ENCODE results near the gene SLC7A14. TPM values are rescaled to one million over a fixed set of nuclear protein-coding genes. Genes with fewer than 3 reads are reported as not detected.
A peak's percentile ranks its signal among the peaks of the same experiment; 100 is the strongest.

Gene SLC7A14
- total and polyA plus RNA-seq, 2 of the 13 experiments (the other 11 are each of a cell fraction or from before 2014, with no cell fraction given): not detected

DNA sequence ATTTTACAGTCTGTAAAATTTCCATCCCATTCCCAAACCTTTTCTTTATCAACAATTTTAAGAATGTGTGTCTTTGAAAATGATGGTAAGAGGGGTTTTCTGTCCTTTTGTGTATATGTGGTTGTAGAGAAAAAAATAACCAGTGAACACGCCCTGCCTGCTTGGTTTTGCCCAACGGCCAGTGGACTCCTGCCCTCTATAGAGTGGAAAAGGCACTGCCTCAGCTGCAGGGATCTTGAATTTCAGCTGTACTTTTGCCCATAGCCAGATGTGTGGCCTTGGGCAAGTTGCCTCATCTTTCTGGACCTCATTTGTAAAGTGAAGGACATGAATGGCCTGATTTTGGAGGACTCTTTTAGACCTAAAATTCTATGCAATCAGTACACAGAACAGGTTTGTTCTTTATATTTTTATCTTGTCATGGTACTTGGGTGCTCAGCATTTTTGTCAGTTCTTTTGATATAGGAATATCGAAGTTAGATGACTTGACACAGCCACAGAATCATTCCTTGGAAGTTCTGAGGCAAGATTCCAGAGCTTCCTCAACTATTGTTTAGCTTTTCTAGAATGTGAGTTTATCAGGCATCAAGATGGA lies 86.2 kb downstream of the SLC7A14 start (continued):
- TF ChIP-seq, protein P1, sequence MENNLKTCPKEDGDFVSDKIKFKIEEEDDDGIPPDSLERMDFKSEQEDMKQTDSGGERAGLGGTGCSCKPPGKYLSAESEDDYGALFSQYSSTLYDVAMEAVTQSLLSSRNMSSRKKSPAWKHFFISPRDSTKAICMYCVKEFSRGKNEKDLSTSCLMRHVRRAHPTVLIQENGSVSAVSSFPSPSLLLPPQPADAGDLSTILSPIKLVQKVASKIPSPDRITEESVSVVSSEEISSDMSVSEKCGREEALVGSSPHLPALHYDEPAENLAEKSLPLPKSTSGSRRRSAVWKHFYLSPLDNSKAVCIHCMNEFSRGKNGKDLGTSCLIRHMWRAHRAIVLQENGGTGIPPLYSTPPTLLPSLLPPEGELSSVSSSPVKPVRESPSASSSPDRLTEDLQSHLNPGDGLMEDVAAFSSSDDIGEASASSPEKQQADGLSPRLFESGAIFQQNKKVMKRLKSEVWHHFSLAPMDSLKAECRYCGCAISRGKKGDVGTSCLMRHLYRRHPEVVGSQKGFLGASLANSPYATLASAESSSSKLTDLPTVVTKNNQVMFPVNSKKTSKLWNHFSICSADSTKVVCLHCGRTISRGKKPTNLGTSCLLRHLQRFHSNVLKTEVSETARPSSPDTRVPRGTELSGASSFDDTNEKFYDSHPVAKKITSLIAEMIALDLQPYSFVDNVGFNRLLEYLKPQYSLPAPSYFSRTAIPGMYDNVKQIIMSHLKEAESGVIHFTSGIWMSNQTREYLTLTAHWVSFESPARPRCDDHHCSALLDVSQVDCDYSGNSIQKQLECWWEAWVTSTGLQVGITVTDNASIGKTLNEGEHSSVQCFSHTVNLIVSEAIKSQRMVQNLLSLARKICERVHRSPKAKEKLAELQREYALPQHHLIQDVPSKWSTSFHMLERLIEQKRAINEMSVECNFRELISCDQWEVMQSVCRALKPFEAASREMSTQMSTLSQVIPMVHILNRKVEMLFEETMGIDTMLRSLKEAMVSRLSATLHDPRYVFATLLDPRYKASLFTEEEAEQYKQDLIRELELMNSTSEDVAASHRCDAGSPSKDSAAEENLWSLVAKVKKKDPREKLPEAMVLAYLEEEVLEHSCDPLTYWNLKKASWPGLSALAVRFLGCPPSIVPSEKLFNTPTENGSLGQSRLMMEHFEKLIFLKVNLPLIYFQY (CRISPR knock-in tag; IDR thresholded peaks at IDR 0.05; ENCODE audit: borderline replicate concordance): no peak
- TF ChIP-seq KDM3A (CRISPR knock-in tag; IDR thresholded peaks at IDR 0.05; ENCODE audit: low read depth) (no peak), RBM22 (optimal IDR thresholded peaks at IDR 0.05; ENCODE audit: low read length) (no peak), GTF2F1 (IDR thresholded peaks at IDR 0.05; ENCODE audit: low read length) (no peak), ATF7-NPFF (CRISPR knock-in tag; IDR thresholded peaks at IDR 0.05; ENCODE audit: low read depth) (no peak), FOXA3 (CRISPR knock-in tag; IDR thresholded peaks at IDR 0.05) (peak; percentile 49), ZNF10 (CRISPR knock-in tag; IDR thresholded peaks at IDR 0.05; ENCODE audit: borderline replicate concordance, low read depth) (no peak), ZNF589 (CRISPR knock-in tag; conservative IDR thresholded peaks at IDR 0.05) (no peak), IRX3 (CRISPR knock-in tag; IDR thresholded peaks at IDR 0.05; ENCODE audit: borderline replicate concordance, low read depth) (no peak), ZNF354B (CRISPR knock-in tag; IDR thresholded peaks at IDR 0.05) (no peak), ZNF124 (CRISPR knock-in tag; IDR thresholded peaks at IDR 0.05) (no peak), HCFC1 (IDR thresholded peaks at IDR 0.05; ENCODE audit: low read depth, low read length) (no peak), EP300 (IDR thresholded peaks at IDR 0.05; ENCODE audit: low read depth in 2 of 2, low read length in 2 of 2) (no peak), EP300 (CRISPR knock-in tag; IDR thresholded peaks at IDR 0.05; ENCODE audit: borderline replicate concordance) (no peak), BRD4 (CRISPR knock-in tag; IDR thresholded peaks at IDR 0.05) (no peak)
- TF ChIP-seq, protein P2, sequence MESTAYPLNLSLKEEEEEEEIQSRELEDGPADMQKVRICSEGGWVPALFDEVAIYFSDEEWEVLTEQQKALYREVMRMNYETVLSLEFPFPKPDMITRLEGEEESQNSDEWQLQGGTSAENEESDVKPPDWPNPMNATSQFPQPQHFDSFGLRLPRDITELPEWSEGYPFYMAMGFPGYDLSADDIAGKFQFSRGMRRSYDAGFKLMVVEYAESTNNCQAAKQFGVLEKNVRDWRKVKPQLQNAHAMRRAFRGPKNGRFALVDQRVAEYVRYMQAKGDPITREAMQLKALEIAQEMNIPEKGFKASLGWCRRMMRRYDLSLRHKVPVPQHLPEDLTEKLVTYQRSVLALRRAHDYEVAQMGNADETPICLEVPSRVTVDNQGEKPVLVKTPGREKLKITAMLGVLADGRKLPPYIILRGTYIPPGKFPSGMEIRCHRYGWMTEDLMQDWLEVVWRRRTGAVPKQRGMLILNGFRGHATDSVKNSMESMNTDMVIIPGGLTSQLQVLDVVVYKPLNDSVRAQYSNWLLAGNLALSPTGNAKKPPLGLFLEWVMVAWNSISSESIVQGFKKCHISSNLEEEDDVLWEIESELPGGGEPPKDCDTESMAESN (CRISPR knock-in tag; conservative IDR thresholded peaks at IDR 0.05): no peak
- TF ChIP-seq, protein P3, sequence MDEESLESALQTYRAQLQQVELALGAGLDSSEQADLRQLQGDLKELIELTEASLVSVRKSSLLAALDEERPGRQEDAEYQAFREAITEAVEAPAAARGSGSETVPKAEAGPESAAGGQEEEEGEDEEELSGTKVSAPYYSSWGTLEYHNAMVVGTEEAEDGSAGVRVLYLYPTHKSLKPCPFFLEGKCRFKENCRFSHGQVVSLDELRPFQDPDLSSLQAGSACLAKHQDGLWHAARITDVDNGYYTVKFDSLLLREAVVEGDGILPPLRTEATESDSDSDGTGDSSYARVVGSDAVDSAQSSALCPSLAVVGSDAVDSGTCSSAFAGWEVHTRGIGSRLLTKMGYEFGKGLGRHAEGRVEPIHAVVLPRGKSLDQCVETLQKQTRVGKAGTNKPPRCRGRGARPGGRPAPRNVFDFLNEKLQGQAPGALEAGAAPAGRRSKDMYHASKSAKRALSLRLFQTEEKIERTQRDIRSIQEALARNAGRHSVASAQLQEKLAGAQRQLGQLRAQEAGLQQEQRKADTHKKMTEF (CRISPR knock-in tag; IDR thresholded peaks at IDR 0.05): peak; percentile 50; the same call in 1 of the 2 replicates
- TF ChIP-seq, protein P4, sequence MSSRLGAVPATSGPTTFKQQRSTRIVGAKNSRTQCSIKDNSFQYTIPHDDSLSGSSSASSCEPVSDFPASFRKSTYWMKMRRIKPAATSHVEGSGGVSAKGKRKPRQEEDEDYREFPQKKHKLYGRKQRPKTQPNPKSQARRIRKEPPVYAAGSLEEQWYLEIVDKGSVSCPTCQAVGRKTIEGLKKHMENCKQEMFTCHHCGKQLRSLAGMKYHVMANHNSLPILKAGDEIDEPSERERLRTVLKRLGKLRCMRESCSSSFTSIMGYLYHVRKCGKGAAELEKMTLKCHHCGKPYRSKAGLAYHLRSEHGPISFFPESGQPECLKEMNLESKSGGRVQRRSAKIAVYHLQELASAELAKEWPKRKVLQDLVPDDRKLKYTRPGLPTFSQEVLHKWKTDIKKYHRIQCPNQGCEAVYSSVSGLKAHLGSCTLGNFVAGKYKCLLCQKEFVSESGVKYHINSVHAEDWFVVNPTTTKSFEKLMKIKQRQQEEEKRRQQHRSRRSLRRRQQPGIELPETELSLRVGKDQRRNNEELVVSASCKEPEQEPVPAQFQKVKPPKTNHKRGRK (CRISPR knock-in tag; IDR thresholded peaks at IDR 0.05): no peak
- TF ChIP-seq, protein P5, sequence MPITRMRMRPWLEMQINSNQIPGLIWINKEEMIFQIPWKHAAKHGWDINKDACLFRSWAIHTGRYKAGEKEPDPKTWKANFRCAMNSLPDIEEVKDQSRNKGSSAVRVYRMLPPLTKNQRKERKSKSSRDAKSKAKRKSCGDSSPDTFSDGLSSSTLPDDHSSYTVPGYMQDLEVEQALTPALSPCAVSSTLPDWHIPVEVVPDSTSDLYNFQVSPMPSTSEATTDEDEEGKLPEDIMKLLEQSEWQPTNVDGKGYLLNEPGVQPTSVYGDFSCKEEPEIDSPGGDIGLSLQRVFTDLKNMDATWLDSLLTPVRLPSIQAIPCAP (CRISPR knock-in tag; IDR thresholded peaks at IDR 0.05; ENCODE audit: low read depth): no peak
